Keratinocyte (primary cell): ENCODE results near the gene TMOD3. TPM values are rescaled to one million over a fixed set of nuclear protein-coding genes. Genes with fewer than 3 reads are reported as not detected.

Experiments used
- DNase-seq: peaks from one replicate; pipeline ENCODE4 v3.0.0-alpha.2; 2011; ENCODE audit warnings: low read depth, missing footprints, low spot score
- FAIRE-seq: peaks from 2 replicates; lab custom pipeline; 2011; peaks lifted over from hg19 to GRCh38; lab: Jason Lieb, UNC
- H2AFZ ChIP-seq: 2 replicates; pipeline ENCODE4 v1.6.0; 2012; ENCODE audit warnings: low read length, control low read depth, inconsistent platforms; ENCODE audit not compliant: control insufficient read depth
- H3K27ac ChIP-seq: 2 replicates; pipeline ENCODE4 v1.5.1; 2011; ENCODE audit warnings: low read length; ENCODE audit not compliant: control insufficient read depth, insufficient read depth
- H3K27me3 ChIP-seq: 3 replicates; pipeline ENCODE4 v1.6.0; 2011; ENCODE audit warnings: low read length; ENCODE audit not compliant: control insufficient read depth, insufficient read depth; ENCODE audit errors: extremely low read depth
- H3K36me3 ChIP-seq, 2 experiments: 2 replicates in 1 of 2; 3 replicates in 1 of 2; pipeline ENCODE4 v1.5.1; 2011; ENCODE audit warnings: low read length in 2 of 2, mild to moderate bottlenecking in 1 of 2; ENCODE audit not compliant: control insufficient read depth in 2 of 2, insufficient read depth in 2 of 2; ENCODE audit errors: extremely low read depth in 1 of 2
- H3K4me1 ChIP-seq: 3 replicates; pipeline ENCODE4 v1.5.1; 2011; ENCODE audit warnings: low read length; ENCODE audit not compliant: control insufficient read depth, insufficient read depth; ENCODE audit errors: extremely low read depth
- H3K4me2 ChIP-seq: 3 replicates; pipeline ENCODE4 v1.6.0; 2011; ENCODE audit warnings: low read depth, low read length; ENCODE audit not compliant: control insufficient read depth, insufficient read depth; ENCODE audit errors: extremely low read depth
- H3K4me3 ChIP-seq, 3 experiments: fragments of 200-600 bp in 1 of 3; sonication (generic) in 1 of 3; 2 replicates in 2 of 3; 3 replicates in 1 of 3; pipeline ENCODE4 v1.5.1; 2011 to 2016; ENCODE audit warnings: low read length in 3 of 3, mild to moderate bottlenecking in 3 of 3, control low read depth in 2 of 3, inconsistent platforms in 1 of 3, low read depth in 1 of 3, mixed read lengths in 1 of 3, mixed run types in 1 of 3, moderate library complexity in 1 of 3; ENCODE audit not compliant: control insufficient read depth in 2 of 3, insufficient read depth in 2 of 3; ENCODE audit errors: extremely low read depth in 1 of 3
- H3K79me2 ChIP-seq: 2 replicates; pipeline ENCODE4 v1.6.0; 2012; ENCODE audit warnings: low read length; ENCODE audit not compliant: control insufficient read depth, insufficient read depth
- H3K9ac ChIP-seq: 3 replicates; pipeline ENCODE4 v1.6.0; 2011; ENCODE audit warnings: low read length; ENCODE audit not compliant: control insufficient read depth, insufficient read depth; ENCODE audit errors: extremely low read depth
- H3K9me1 ChIP-seq: 3 replicates; pipeline ENCODE4 v1.6.0; 2011; ENCODE audit warnings: low read length; ENCODE audit not compliant: control insufficient read depth, insufficient read depth; ENCODE audit errors: extremely low read depth
- H3K9me3 ChIP-seq: 2 replicates; pipeline ENCODE4 v1.5.1; 2012; ENCODE audit warnings: low read depth, low read length; ENCODE audit not compliant: control insufficient read depth
- H4K20me1 ChIP-seq: 3 replicates; pipeline ENCODE4 v1.6.0; 2011; ENCODE audit warnings: low read length; ENCODE audit not compliant: control insufficient read depth, insufficient read depth; ENCODE audit errors: extremely low read depth
- CTCF ChIP-seq, 3 experiments: IDR thresholded peaks in 1 of 3; conservative IDR thresholded peaks in 1 of 3; optimal IDR thresholded peaks in 1 of 3; 2 replicates in 2 of 3; 3 replicates in 1 of 3; pipeline versions ENCODE3 to v1.5.1; 2011; ENCODE audit warnings: low read length in 3 of 3, mild to moderate bottlenecking in 3 of 3, moderate library complexity in 2 of 3, control low read depth in 1 of 3, inconsistent platforms in 1 of 3; ENCODE audit not compliant: insufficient read depth in 2 of 3; ENCODE audit errors: extremely low read depth in 1 of 3
- EZH2 ChIP-seq: IDR thresholded peaks from one replicate; pipeline ENCODE4 v1.6.1; 2012; ENCODE audit warnings: inconsistent platforms, mild to moderate bottlenecking, low read length, moderate library complexity
- dilution Hi-C: fragments of 300-500 bp; cut with MboI; formaldehyde crosslinking; loops from one replicate; pipeline ENCODE4 v1.7.0; 2020; ENCODE audit warnings: low sequenced_read_pairs; ENCODE audit not compliant: extremely low pct_ligation_motif_present
- polyA plus RNA-seq, 5 experiments: library from polyadenylated mRNA; depleted of rRNA in 3 of 5; stranded (reverse) in 3 of 5; stranded (forward) in 1 of 5; unstranded in 1 of 5; fragments of >200 nt; gene quantifications; 1 replicate in 1 of 5; 2 replicates in 3 of 5; 3 replicates in 1 of 5; pipeline versions ENCODE4 v1.2.1 to v1.2.3, GENCODE V29; 2011 to 2012; ENCODE audit warnings: missing spikeins in 2 of 5, low read depth in 1 of 5, low replicate concordance in 1 of 5

TMOD3 gene
- polyA plus RNA-seq, 1 donor (not counting 4 experiments of a cell fraction or from before 2014, with no cell fraction given): 100 TPM

DNA sequence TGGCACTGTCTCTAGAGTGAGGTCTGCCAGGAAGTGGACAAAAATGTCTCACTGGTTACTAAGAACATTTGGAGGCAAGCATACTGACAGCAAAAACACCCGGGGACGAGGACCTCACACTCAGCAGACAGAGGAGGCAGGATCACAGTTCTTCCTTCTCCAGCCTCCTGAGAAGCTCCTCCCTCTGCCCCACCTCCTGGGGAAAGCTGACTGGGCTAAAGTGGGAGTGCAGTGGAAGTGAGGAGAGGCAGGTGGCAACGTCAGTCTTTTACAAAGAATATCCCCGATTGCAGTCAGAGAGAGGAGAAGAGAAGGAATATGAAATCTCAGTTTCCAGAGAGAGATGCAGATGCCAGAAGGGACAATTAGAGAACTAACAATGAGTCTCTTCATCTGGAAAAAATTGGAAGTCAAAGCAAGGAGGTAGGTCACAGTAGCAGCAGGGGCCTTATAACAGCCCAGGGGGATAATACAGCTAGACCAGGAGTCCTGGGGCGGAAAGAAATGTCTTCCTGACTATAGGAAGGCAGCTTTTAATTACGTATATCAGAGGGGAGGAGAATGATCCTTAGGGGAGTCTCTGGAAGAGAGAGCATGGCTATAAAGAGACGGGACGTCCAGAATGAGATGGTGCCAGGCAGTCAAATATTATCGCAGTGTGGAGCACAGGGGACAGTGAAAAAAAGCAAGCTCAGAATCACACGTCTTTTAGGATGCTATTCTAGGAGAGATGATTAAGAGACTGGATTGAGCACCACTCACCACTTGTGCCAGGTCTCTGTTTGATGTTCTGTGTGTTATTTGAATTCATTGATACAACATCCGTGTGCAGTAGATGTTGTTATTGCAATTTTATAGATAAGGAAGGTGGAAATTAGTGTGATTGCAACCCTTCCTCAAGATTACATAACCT, 95.0 kb downstream of the TMOD3 start:
- peaks cover 36 to 44% of the 10 kb centered on the region in 2 experiments for H3K36me3 ChIP-seq
- dilution Hi-C loops: no loop called here

DNA sequence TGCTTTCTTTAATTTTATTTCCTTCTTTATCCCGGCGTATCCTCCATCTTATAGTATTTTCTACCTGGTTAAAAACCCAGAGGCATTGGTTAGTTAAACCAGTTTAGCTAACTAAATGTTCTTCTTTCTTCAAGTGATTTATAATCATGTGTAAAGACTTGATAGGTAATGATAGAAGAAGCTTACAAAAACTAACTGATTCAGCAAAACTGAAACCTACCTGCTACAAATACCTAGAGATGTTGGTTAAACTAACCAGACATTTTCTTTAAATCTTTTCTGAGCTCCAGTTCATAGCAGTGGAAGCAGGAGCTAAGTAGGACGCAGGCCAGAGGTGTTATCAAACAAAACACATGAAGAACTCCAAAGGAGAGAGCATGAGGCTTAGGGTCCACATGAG, 97.4 kb downstream of the TMOD3 start:
- dilution Hi-C loops: no loop called here
- H3K9me1 ChIP-seq: peaks cover 3% of the 10 kb centered on the region
- no peaks in the 10 kb centered on the region for H3K4me1 ChIP-seq
- H4K20me1 ChIP-seq: no peaks in the 10 kb centered on the region
- no peaks in the 10 kb centered on the region for H3K79me2 ChIP-seq
- H3K4me2 ChIP-seq: no peak overlapping the region
- H3K27me3 ChIP-seq: no peaks in the 10 kb centered on the region
- peaks cover 32 to 34% of the 10 kb centered on the region in 2 experiments for H3K36me3 ChIP-seq
- DNase-seq (no peak), FAIRE-seq (no peak)
- no peak for TF ChIP-seq CTCF (optimal IDR thresholded peaks at IDR 0.05 in 1 of 3, IDR thresholded peaks at IDR 0.05 in 1 of 3, conservative IDR thresholded peaks at IDR 0.05 in 1 of 3; ENCODE audit: extremely low read depth in 1 of 3, insufficient read depth in 2 of 3, low read length in 3 of 3)
- no peak for TF ChIP-seq EZH2
- no peak overlapping the region for H3K9ac ChIP-seq
- no peaks in the 10 kb centered on the region for H3K9me3 ChIP-seq
- no peak overlapping the region for H2AFZ ChIP-seq
- H3K4me3 ChIP-seq: no peak overlapping the region
- H3K27ac ChIP-seq: no peak overlapping the region

More for the DNA sequence above, 95.0 kb downstream of the TMOD3 start:
- DNase-seq: no peak
- no peak for FAIRE-seq
- H3K9me1 ChIP-seq: peaks cover 3% of the 10 kb centered on the region
- H3K4me1 ChIP-seq: no peaks in the 10 kb centered on the region
- H3K9me3 ChIP-seq: no peaks in the 10 kb centered on the region
- no peaks in the 10 kb centered on the region for H4K20me1 ChIP-seq
- no peak overlapping the region for H3K27ac ChIP-seq
- no peaks in the 10 kb centered on the region for H3K27me3 ChIP-seq
- H2AFZ ChIP-seq: no peak overlapping the region
- TF ChIP-seq CTCF (optimal IDR thresholded peaks at IDR 0.05 in 1 of 3, IDR thresholded peaks at IDR 0.05 in 1 of 3, conservative IDR thresholded peaks at IDR 0.05 in 1 of 3; ENCODE audit: extremely low read depth in 1 of 3, insufficient read depth in 2 of 3, low read length in 3 of 3): no peak
- no peak for TF ChIP-seq EZH2
- no peak overlapping the region for H3K4me2 ChIP-seq
- no peaks in the 10 kb centered on the region for H3K79me2 ChIP-seq
- H3K9ac ChIP-seq: no peak overlapping the region
- no peak overlapping the region for H3K4me3 ChIP-seq
